GM12865 (cell line): ENCODE results near the gene ENTPD8.

ENCODE experiments used
- DNase-seq: peaks from one replicate; pipeline ENCODE4 v3.0.0; 2010; ENCODE audit warnings: low read depth
- H3K4me3 ChIP-seq: 2 replicates; pipeline ENCODE4 v1.5.1; 2011; ENCODE audit warnings: mild to moderate bottlenecking, low read depth, low read length, control low read depth
- CTCF ChIP-seq: IDR thresholded peaks from 2 replicates; pipeline ENCODE4 v1.5.1; 2011; ENCODE audit warnings: low read length, control low read depth, low read depth, inconsistent platforms; ENCODE audit not compliant: insufficient read depth; ENCODE audit errors: missing control alignments

Gene ENTPD8

GRCh38 chr9:137385061-137385655 is 56.0 kb downstream of the ENTPD8 start:
- DNase-seq: no peak
- no peak overlapping the region for H3K4me3 ChIP-seq
- TF ChIP-seq CTCF: no peak
